Activated CD8-positive, alpha-beta T cell treated with anti-CD3 and anti-CD28 coated beads for 36 hours (primary cell): Measurements from ENCODE around the gene CNOT3. TPM values are rescaled to one million over a fixed set of nuclear protein-coding genes. Genes with fewer than 3 reads are reported as not detected.
A peak's percentile ranks its signal among the peaks of the same experiment; 100 is the strongest.
"Not testable (repeated sequence)": the region's sequence is repeated elsewhere in the genome, so short reads cannot be mapped to it uniquely, and the experiment has no call there.

Source experiments
- ATAC-seq: fragments of 200-7000 bp; cut with Tn5 transposase; one replicate; pipeline ENCODE4 v1.10.0; 2021; ENCODE audit warnings: mild to moderate bottlenecking, moderate library complexity
- CTCF ChIA-PET: fragments of 350-600 bp; sonication (Branson Sonifier 250); formaldehyde crosslinking; loops from one replicate; lab custom pipeline; 2021; ENCODE audit warnings: antibody characterized with exemption; lab: Charles Lee
- POLR2A ChIA-PET: fragments of 350-600 bp; sonication (Branson Sonifier 250); formaldehyde crosslinking; loops from one replicate; lab custom pipeline; 2021; ENCODE audit warnings: antibody characterized with exemption; lab: Charles Lee
- DNase-seq: peaks from one replicate; pipeline ENCODE4 v3.0.0-alpha.2; 2020
- H3K27ac Mint-ChIP-seq: one replicate; pipeline ENCODE4 v1.8.0; 2021; ENCODE audit warnings: mild to moderate bottlenecking, mixed read lengths
- H3K27me3 Mint-ChIP-seq: one replicate; pipeline ENCODE4 v1.8.0; 2021; ENCODE audit warnings: mixed read lengths
- H3K36me3 Mint-ChIP-seq: one replicate; pipeline ENCODE4 v1.8.0; 2021; ENCODE audit warnings: low read depth, mixed read lengths
- H3K4me1 Mint-ChIP-seq: one replicate; pipeline ENCODE4 v1.8.0; 2021; ENCODE audit warnings: low read depth, mixed read lengths
- H3K4me3 Mint-ChIP-seq: one replicate; pipeline ENCODE4 v1.8.0; 2021; ENCODE audit warnings: mild to moderate bottlenecking, moderate library complexity, mixed read lengths
- H3K9me3 Mint-ChIP-seq: one replicate; pipeline ENCODE4 v1.8.0; 2021; ENCODE audit warnings: mixed read lengths
- intact Hi-C: fragments of 100-400 bp; cut with micrococcal nuclease; formaldehyde crosslinking; loops from one replicate; pipeline ENCODE4 v1.10.0; 2022
- total RNA-seq, 2 experiments: library from RNA; stranded (reverse); gene quantifications; one replicate each; pipeline ENCODE4 v1.2.3, GENCODE V29; 2021
- TF ChIP-seq, protein P1 (sequence below): fragments of 200-600 bp; IDR thresholded peaks from one replicate; pipeline ENCODE4 v1.8.0; 2022; ENCODE audit warnings: antibody characterized with exemption, mild to moderate bottlenecking

The CNOT3 gene
- total RNA-seq, 2 experiments from 2014 or later, result 48.8 to 50.7 TPM

DNA sequence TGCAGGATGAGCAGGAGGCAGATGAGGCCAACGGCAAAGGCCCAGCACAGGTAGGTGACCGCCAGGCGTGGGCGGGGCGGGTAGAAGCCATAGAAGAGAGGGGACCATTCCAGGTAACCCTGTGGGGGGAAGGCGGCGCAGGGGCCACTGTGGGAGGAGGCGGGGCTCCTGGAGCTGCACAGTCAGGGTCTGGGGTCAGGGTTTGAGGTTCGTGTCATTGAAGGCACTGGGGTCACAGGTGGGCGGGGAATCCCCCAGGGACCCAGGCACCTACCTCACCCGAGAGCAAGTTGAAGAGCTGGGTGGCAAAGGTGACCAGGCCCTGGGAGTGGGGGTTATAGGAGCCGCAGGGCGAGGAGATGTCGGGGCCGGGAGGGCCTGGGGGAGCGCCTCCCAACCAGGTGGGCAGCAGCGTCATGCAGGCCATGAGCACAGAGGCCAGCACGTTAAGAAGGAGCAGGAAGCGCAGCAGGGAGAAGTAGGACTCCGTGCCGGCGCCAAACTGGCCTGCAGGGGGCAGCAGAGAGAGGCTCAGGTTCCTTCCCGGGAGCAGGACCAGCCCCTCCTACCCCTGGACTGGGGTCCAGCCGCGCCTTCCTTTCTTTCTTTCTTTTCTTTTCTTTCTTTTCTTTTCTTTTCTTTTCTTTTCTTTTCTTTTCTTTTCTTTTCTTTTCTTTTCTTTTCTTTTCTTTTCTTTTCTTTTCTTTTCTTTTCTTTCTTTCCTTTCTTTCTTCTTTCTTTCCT is 30.8 kb downstream of the CNOT3 start:
- Mint-ChIP-seq H3K27ac (no peak overlapping the region), H3K4me3 (no peak overlapping the region), H3K9me3 (no peaks in the 10 kb centered on the region), H3K4me1 (peaks cover 13% of the 10 kb centered on the region), H3K36me3 (no peaks in the 10 kb centered on the region), H3K27me3 (peaks cover 11% of the 10 kb centered on the region)
- CTCF ChIA-PET, result interaction anchor here (0.6 to 3.0 kb wide), 8 partner anchors 10 to 100 kb away, joined by 3 to 22 read pairs (median 4); partner anchors contain the start of genes CNOT3, LENG1 and MBOAT7
- ATAC-seq (peak; percentile 91), DNase-seq (peak; percentile 96)
- intact Hi-C loops, result loop anchor here (1.0 kb wide), 1 partner anchor 63 kb away; no protein-coding TSS in a partner anchor
- POLR2A ChIA-PET, result interaction anchor here (1.4 to 1.8 kb wide), 2 partner anchors 9 to 33 kb away, joined by 5 read pairs; partner anchors contain the start of genes LENG1 and RPS9
- TF ChIP-seq, protein P1, sequence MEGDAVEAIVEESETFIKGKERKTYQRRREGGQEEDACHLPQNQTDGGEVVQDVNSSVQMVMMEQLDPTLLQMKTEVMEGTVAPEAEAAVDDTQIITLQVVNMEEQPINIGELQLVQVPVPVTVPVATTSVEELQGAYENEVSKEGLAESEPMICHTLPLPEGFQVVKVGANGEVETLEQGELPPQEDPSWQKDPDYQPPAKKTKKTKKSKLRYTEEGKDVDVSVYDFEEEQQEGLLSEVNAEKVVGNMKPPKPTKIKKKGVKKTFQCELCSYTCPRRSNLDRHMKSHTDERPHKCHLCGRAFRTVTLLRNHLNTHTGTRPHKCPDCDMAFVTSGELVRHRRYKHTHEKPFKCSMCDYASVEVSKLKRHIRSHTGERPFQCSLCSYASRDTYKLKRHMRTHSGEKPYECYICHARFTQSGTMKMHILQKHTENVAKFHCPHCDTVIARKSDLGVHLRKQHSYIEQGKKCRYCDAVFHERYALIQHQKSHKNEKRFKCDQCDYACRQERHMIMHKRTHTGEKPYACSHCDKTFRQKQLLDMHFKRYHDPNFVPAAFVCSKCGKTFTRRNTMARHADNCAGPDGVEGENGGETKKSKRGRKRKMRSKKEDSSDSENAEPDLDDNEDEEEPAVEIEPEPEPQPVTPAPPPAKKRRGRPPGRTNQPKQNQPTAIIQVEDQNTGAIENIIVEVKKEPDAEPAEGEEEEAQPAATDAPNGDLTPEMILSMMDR, result peak; percentile 83

DNA sequence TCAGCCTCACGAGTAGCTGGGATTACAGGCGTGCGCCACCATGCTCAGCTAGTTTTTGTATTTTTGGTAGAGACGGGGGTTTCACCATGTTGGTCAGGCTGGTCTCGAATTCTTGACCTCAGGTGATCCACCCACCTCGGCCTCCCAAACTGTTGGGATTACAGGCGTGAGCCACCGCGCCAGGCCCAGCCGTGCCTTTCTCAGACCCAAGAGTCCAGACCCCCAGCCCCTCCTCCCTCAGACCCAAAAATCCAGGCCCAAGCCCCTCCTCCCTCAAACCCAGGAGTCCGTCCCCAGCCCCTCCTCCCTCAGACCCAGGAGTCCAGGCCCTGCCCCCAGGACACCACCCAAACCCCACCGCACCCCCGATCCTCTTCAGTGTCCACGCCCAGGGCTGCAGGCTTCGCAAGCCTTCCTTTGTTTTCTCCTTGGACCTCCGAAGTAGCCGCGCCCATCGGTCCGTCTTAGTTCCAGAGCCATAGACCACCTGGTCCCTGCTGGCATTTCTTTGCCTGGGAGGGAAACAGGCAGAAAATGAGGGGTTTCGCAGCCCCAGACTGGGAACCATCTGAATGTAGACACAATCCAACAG is 31.7 kb downstream of the CNOT3 start:
- H3K36me3 Mint-ChIP-seq, result no peaks in the 10 kb centered on the region
- H3K27ac Mint-ChIP-seq, result no peak overlapping the region
- H3K9me3 Mint-ChIP-seq, result no peaks in the 10 kb centered on the region
- peaks cover 10% of the 10 kb centered on the region for H3K27me3 Mint-ChIP-seq
- H3K4me3 Mint-ChIP-seq, result no peak overlapping the region
- intact Hi-C loops, result no loop called here
- H3K4me1 Mint-ChIP-seq, result peaks cover 9% of the 10 kb centered on the region
- DNase-seq (no peak), ATAC-seq (no peak)
- ChIA-PET CTCF (interaction anchor here (0.8 to 3.0 kb wide), 8 partner anchors 9 to 99 kb away, joined by 3 to 22 read pairs (median 5); partner anchors contain the start of genes LENG1 and MBOAT7), POLR2A (interaction anchor here (1.4 kb wide), 1 partner anchor 10 kb away, joined by 5 read pairs; the partner anchor contains the start of gene LENG1)
- TF ChIP-seq, protein P1, result no peak

DNA sequence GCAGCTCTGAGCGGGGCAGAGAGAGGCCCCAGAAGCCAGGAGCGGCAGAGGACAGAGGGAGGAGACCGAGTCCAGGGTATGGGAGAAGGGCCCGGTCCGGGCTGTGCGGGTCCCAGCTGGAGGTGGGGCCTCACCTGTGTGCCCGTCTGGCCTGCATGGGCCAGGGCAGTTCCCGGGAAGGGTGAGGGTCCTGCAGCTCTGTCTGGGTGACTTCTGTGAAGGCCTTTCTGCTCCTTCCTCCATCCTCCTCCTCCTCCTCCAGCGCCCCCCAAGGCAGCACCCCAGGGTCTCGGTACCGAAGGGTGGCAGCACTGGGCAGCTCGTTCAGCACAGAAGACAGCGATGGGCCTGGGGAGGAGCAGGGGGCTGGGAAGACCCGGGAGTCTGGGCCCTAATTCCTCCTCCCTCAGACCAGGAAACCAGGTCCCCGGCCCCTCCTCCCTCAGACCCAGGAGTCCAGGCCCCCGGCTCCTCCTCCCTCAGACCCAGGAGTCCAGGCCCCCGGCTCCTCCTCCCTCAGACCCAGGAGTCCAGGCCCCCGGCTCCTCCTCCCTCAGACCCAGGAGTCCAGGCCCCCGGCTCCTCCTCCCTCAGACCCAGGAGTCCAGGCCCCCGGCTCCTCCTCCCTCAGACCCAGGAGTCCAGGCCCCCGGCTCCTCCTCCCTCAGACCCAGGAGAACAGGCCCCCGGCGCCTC is 34.3 kb downstream of the CNOT3 start:
- H3K27ac Mint-ChIP-seq, intact Hi-C loops, H3K4me1 Mint-ChIP-seq, H3K36me3 Mint-ChIP-seq, H3K4me3 Mint-ChIP-seq, CTCF ChIA-PET, ATAC-seq, H3K9me3 Mint-ChIP-seq, DNase-seq, H3K27me3 Mint-ChIP-seq: not testable (repeated sequence)
- POLR2A ChIA-PET, result interaction anchor here (1.9 to 2.6 kb wide), 2 partner anchors 31 to 34 kb away, joined by 7 read pairs; no protein-coding TSS in a partner anchor

DNA sequence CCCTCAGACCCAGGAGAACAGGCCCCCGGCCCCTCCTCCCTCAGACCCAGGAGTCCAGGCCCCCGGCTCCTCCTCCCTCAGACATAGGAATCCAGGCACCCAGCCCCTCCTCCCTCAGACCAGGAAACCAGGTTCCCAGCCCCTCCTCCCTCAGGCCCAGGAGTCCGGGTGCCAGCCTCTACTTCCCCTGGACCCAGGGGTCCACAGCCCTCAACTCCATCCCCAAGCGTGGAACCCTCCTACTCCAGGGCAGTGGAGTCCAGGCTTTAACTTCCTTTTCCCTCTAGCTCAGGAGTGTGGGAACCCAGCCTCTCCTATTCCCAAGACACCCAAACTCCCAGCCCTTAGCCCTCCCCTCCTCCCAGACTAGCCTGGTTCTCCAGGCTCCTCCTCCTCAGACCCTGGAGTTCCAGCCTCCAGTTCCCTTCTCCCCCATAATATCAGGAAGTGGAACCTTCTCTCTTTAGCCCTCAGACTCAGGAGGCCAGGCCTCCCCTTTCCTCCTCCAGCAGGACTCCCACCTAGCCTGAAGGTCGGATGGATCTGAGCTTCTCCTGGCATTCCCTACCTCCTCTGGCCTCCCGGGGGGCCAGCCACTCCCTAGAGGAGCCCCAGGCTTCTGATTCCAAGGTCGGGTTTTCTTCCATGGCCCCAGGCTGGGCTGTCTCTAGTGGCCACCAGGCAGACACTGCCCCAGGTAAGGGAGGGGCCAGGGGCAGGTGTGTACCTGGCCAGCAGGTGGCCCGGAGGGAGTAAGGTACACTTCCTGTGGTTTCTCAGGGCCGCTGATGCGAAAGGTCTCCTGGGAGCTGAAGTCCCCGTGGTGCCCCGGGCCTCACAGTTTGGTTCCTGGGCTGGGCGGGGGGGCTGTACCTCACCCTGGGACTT is 35.2 kb downstream of the CNOT3 start, which contains the start of gene TMC4:
TMC4 (minus strand) TSS at position 690 of the 888 bp plus-strand sequence; CDS start at position 647, 43 bp downstream.
- no peak for ATAC-seq
- no peak within 1 kb of the TSS for H3K4me3 Mint-ChIP-seq
- peaks cover 4% of the 10 kb centered on the region for H3K36me3 Mint-ChIP-seq
- TF ChIP-seq, protein P1, result no peak
- peak; percentile 22 for DNase-seq
- H3K9me3 Mint-ChIP-seq, result no peaks in the 10 kb centered on the region
- H3K27me3 Mint-ChIP-seq, result no peaks in the 10 kb centered on the region
- CTCF ChIA-PET, result interaction anchor here (0.9 kb wide), 1 partner anchor 93 kb away, joined by 3 read pairs; no protein-coding TSS in a partner anchor
- POLR2A ChIA-PET, result interaction anchor here (1.2 to 2.6 kb wide), 5 partner anchors 9 to 33 kb away, joined by 3 to 7 read pairs (median 4); partner anchors contain the start of gene LENG1
- intact Hi-C loops, result no loop called here
- H3K27ac Mint-ChIP-seq, result no peak within 1 kb of the TSS
- H3K4me1 Mint-ChIP-seq, result peaks cover 3% of the 10 kb centered on the region
